ENCODE results near the gene OTC.

DNA sequence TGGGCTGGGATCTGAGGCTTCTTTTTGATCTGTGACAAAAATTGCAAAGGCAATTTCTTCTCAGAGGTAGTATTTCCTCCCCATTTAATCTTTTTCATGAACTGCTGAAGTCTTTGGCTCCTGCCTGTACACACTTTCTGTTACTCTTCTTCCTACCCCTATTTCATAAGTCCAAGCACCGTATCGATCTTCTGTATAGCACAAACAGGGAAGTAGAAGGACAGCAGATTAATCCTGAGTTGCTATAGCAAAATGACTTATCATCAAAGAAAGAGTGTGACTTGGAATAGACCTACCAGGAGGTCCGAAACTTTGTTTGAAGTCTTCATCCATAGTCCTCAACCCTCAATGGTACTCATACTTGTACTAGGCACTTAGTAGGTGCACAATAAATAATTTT is 22.0 kb downstream of the OTC start:
- TF ChIP-seq, protein P1, sequence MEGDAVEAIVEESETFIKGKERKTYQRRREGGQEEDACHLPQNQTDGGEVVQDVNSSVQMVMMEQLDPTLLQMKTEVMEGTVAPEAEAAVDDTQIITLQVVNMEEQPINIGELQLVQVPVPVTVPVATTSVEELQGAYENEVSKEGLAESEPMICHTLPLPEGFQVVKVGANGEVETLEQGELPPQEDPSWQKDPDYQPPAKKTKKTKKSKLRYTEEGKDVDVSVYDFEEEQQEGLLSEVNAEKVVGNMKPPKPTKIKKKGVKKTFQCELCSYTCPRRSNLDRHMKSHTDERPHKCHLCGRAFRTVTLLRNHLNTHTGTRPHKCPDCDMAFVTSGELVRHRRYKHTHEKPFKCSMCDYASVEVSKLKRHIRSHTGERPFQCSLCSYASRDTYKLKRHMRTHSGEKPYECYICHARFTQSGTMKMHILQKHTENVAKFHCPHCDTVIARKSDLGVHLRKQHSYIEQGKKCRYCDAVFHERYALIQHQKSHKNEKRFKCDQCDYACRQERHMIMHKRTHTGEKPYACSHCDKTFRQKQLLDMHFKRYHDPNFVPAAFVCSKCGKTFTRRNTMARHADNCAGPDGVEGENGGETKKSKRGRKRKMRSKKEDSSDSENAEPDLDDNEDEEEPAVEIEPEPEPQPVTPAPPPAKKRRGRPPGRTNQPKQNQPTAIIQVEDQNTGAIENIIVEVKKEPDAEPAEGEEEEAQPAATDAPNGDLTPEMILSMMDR (IDR thresholded peaks at IDR 0.05), result no peak
- TF ChIP-seq EZH2 (IDR thresholded peaks at IDR 0.05; ENCODE audit: borderline replicate concordance, insufficient read depth, low read depth, low read length, poor library complexity, severe bottlenecking), result no peak

Measured in B cell (primary cell).